ENCODE data around the gene TMEM266.

The TMEM266 gene

GRCh38 chr15:76206325-76206976 lies 146.7 kb downstream of the TMEM266 start:
- peak; percentile 34 for DNase-seq

- DNase-seq, result no peak
These were observed 148.4 kb downstream of the TMEM266 start for GRCh38 chr15:76208084-76208785.

- DNase-seq, result no peak
These were observed 149.1 kb downstream of the TMEM266 start for GRCh38 chr15:76208786-76209424.

- DNase-seq, result no peak
These were observed 149.7 kb downstream of the TMEM266 start for GRCh38 chr15:76209523-76209922.

GRCh38 chr15:76209942-76210341 lies 150.2 kb downstream of the TMEM266 start:
- no peak for DNase-seq

GRCh38 chr15:76215634-76216033 lies 155.8 kb downstream of the TMEM266 start:
- DNase-seq, result no peak

GRCh38 chr15:76217029-76217881 lies 157.5 kb downstream of the TMEM266 start:
- DNase-seq, result peak; percentile 69

- DNase-seq, result no peak
These were observed 158.1 kb downstream of the TMEM266 start for GRCh38 chr15:76217882-76218217.

GRCh38 chr15:76221085-76221767 lies 161.4 kb downstream of the TMEM266 start:
- DNase-seq, result no peak

GRCh38 chr15:76222159-76222558 lies 162.4 kb downstream of the TMEM266 start:
- DNase-seq, result no peak

GRCh38 chr15:76223521-76223920 lies 163.7 kb downstream of the TMEM266 start:
- DNase-seq, result no peak

GRCh38 chr15:76229266-76229665 lies 169.5 kb downstream of the TMEM266 start:
- DNase-seq, result no peak

GRCh38 chr15:76233921-76234320 lies 174.1 kb downstream of the TMEM266 start:
- DNase-seq, result no peak

- DNase-seq, result no peak
These were observed 174.6 kb downstream of the TMEM266 start for GRCh38 chr15:76234337-76234889.

GRCh38 chr15:76235186-76235826 lies 175.5 kb downstream of the TMEM266 start:
- peak; percentile 51 for DNase-seq

GRCh38 chr15:76236350-76236749 lies 176.6 kb downstream of the TMEM266 start:
- no peak for DNase-seq

- DNase-seq, result no peak
These were observed 180.0 kb downstream of the TMEM266 start for GRCh38 chr15:76239786-76240185.

GRCh38 chr15:76245072-76245610 lies 185.4 kb downstream of the TMEM266 start:
- no peak for DNase-seq

GRCh38 chr15:76251717-76252116 lies 191.9 kb downstream of the TMEM266 start:
- no peak for DNase-seq

GRCh38 chr15:76252249-76252648 lies 192.5 kb downstream of the TMEM266 start:
- DNase-seq, result no peak

- peak; percentile 40 for DNase-seq
These were observed 194.1 kb downstream of the TMEM266 start for GRCh38 chr15:76253691-76254473.
